GM21737 (cell line): ENCODE data around the gene ZC3H18.

Source experiments
- ATAC-seq: cut with Tn5 transposase; IDR thresholded peaks from one replicate; pipeline ENCODE4 v1.9.1; 2021; ENCODE audit warnings: mild to moderate bottlenecking, moderate library complexity; ENCODE audit not compliant: unreplicated experiment

The ZC3H18 gene

DNA sequence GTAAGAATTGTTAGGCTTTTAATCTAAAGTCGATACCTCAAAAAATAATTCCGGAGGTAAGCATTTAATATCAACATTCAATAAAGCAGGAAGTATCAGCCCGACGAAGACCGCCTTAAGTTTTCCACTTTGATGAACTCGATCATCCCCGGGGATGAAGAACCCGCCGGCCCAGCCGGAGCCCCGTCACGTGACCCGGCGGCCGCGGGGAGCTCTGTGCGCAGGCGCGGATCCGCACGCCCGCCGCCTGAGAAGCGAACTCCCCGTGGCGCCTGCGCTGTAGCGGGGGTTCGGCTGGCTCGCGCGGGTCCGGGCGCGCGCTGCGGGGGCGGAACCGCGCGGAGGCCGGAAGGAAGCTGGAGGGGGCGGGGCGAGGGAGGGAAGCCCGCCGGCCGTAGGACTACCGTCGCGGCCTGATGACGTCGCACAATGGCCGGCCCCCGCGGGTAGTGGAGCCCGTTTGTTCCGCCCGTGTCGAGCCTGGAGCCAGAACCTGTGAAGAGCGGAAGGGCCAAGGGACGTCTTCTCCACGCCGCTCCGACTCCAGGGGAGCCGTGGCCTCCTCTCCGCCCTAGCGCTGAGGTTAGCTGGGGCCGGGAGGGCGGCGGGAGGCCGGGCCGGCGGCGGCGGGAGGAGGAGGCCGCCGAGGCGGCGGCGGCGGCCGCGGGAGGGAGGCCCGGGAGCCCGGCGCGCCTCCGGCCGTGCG is at the start of gene ZC3H18:
TSS of gene ZC3H18 (plus strand) at position 419 of the 706 bp plus-strand sequence. CDS start 6,721 bp downstream, outside the sequence.
- peak; percentile 69 for ATAC-seq

DNA sequence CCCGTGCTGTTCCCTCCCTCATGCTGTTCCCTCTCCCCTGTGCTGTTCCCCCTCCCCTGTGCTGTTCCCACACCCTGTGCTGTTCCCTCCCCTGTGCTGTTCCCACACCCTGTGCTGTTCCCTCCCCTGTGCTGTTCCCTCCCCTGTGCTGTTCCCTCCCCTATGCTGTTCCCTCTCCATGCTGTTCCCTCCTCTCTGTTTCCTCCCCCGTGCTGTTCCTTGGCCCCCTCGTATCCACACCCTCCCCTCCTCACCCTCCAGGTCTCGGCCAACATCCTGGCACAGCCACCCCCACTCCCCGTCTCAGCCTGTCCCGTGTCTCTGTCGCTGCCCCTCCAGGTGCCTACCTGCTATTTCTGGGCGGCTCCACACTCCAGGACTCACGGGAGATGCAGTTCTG is 48.5 kb upstream of the ZC3H18 start:
- no peak for ATAC-seq

DNA sequence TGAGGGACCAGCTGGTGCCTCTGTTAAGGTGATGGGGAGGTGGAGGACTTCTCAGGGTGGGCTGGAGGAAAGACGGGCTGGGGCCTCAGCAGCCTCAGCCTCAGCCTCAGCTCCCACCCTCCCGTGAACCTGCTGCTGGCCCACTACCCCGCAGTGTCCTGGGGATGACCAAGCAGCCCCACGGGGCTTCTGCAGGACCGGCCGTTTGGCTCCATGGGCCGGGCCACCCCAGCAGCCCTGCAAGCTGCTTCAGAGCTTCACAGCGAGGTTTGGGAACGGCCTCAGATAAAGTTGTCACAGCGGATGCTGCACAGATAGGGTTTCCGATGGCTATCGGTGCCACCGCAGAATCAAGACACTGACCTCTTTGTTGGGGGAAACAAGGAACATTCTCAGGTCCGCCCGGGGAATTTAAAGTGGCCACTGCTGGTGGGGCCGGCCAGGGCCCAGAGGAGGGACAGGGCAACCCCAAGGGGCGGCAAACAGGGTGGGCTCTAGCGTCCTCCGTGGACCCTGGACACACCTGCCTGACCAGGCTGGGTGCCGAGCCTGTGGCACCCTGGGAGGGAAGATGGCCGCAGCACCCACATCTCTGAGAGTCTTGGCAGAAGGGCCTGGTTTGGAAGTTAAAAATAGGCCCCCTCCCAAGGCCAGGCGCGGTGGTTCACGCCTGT is 47.8 kb upstream of the ZC3H18 start:
- ATAC-seq, result no peak

DNA sequence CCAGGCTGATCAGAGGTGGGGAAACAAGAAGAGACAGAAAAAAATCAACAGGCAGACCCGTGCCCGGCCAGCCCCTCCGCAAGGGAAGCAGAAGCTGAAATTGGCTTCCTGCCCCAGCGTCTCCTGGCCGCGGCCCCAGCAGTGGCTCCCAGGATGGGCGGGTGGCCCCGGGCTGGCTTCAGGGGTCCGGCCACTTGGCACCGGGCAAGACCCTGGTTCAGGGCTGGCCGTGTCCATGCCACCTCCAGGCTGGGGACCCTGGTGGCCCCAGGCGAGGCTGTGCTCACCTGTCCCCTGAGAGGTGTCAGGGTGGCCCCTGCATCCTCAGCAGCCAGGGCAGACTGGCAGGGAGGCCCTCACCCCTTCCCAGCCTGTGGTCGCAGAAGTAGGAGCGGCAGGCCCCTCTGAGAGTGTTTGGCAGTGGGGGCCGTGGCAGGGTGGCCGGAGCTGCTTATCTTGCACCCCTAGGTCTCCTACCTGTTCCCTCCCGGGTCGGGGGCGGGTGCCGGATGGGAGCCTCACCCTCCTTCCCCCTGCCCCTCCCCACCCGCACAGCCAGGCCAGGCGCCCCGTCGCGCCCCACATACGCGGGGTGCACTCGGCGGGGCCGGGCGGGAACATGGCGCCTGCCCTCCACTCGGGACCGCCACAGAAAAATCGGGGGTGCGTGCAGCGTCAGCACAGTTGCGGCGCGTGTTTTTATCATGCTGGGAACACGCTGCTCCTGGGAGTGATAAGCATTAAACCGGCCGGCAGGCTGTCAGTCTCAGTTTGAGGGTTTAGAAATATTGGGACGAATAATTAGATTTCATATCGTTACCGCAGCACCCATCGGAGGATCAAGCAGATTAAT is 46.7 kb upstream of the ZC3H18 start:
- ATAC-seq, result no peak

DNA sequence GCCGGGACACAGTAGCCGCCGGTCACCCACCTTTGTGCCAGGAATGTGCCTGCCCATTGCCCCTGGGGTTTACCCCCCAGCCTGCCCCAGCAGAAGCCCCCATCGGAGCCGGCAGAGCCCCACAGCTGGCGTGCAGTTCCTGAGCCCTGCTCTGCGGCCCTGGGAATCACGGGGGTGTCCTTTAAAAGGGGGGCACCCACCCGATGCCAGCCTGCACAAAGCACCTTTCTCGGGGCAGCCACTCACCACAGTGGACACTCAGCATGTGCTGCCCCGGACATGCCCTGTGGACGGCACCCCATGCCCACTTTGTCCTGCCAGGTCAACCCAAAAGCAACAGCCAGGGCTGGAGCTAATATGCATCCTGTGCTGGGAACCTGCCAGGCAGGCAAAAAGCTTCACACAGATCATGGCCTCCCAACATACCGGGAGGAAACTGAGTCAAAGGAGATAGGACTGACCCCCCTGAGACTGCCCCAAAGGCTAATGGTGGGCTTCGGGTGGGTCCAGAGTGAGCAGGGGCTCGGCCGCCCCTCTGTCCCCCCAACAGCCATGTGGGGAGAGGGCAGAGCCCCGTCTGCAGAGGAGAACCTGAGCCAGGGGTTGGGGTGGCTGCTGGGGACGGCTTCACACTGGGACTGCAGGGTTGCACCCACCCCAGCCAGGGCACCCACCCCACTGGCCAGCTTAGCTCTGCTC is 45.8 kb upstream of the ZC3H18 start:
- no peak for ATAC-seq

DNA sequence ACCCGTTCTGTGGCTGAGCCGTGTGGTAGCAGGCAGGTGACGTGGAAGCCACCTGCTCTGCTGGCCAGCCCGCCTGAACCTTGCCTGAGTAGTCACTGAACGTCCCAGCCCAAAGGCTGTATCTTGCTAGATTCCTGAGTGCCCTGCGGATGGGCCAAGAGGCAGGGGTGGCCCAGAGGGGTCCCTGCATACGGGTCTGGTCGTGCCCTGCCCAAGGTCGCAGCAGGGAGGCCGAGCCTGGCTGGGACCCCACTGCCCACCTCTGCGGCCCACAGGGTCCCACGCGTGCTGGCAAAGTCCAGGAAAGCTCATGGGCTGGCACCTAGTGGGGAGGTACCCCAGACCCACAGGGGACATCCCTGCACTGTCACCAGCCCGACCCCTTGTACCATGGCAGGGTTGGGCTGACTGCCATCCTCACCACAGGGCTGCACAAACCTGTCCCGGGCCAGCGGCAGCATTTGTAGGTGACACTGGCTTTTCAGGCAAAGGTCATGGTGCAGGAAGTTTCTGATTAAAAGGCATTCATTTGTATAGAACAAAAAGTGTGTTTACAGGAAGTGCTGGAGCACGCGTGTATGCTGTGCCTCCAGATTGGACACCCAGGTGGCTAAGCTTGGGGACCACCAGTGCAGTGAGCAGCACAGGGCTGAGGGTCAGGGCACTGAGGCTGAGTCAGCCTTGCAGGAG is 45.1 kb upstream of the ZC3H18 start:
- no peak for ATAC-seq

DNA sequence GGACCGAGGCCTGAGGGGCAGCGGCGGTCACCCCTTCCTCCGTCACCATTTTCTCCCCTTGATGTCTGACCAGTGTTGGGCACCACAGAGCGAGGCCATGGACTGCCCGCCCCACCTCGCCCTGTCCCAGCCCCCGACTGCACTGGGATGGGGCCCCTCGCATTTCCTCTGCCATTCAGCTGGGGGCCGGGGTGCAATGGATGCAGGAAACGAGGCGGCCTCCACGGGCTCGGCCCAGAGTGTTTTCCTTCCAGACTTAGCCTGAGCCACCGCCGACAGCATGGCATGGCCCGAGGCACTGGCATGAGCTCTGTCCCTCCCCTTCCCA is 44.6 kb upstream of the ZC3H18 start:
- no peak for ATAC-seq

DNA sequence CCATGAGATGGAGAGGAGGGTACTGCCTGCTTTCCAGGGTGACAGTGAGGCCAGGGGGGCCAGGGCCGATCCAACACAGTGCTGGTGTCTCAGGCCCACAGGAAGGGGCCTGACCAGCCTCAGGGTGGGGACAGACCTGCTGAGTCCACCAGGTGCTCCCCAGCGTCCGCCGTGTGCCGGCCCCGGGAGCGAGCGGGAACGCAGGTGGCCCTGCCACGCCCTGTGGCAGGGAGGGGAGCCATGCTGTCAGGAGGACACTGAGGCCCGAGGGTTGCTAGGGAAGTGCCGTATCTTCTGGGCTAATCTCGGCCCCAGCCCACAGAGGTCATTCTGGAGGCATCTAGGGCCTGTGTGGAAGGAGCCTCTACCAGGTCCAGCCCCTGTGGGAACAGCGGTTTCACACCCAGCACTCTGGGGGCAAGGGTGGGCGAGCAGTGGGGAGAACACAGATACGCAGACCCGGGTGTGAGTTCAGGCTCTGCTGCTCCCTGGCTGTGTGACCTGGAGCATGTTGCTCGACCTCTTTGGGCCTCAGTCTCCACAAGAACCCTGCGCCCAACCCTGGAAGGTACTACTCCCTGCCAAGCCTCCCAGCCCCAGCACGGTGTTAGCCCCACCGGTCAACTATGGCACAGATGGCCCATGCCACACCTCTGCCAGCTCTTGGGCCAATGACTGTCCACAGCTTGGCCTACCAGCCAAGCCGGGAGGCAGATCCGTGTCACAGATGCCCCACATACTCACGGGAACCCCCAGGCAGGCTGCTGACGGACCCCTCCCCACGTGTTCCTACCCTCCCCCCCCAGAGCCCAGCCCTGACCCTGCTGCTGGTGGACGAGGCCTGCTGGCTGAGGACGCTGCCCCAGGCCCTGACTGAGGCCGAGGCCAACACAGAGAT is 43.9 kb upstream of the ZC3H18 start:
- no peak for ATAC-seq

DNA sequence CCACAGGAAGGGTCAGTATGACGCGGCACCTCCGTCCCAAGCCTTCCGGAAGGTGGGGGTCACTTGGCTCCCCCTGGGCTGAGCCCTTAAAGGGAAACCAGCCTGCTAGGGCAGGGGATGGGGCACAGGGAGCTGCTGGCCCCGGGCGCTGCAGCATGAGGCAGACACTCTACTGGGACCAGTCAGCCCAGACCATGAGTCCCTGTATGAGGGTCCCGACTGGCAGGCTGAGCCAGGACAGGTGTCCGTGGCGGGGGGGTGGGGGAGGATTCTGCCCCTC is 43.4 kb upstream of the ZC3H18 start:
- no peak for ATAC-seq

DNA sequence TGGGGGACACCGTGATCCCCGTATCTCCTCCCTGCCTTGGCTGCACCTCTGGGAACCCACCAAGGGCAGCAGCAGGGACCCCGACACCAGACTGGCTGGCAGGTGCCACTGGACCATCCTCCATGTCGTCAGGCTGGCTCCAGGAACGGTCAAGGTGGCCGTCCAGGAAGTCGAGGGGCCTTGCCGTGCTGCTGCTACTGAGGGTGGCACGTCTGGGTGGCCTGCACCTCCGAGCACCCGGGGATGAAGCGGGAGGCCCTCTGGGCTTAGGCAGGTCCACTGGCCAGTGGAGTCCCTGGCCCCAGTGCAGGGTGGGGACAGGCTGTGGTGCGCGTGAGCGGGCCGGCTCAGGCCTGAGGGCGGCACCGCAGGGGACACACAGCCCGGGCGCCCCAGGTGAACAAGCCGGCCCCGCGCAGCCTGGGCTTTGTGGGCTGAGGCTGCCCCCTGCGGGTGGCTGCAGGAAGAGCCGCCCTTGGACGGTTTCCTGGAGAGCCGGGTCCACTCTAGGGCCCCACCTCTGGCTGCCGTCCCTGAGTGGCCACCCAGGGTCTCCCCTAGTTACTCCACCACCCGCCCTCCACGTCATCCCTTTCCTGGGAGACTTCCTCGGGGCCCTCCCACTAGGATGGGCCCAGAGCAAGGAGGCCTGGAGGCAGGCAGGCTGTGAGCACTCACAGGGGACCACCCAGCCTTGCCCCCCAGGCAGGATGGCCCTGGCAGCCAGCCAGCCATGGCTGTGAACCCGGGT is 42.8 kb upstream of the ZC3H18 start:
- no peak for ATAC-seq

DNA sequence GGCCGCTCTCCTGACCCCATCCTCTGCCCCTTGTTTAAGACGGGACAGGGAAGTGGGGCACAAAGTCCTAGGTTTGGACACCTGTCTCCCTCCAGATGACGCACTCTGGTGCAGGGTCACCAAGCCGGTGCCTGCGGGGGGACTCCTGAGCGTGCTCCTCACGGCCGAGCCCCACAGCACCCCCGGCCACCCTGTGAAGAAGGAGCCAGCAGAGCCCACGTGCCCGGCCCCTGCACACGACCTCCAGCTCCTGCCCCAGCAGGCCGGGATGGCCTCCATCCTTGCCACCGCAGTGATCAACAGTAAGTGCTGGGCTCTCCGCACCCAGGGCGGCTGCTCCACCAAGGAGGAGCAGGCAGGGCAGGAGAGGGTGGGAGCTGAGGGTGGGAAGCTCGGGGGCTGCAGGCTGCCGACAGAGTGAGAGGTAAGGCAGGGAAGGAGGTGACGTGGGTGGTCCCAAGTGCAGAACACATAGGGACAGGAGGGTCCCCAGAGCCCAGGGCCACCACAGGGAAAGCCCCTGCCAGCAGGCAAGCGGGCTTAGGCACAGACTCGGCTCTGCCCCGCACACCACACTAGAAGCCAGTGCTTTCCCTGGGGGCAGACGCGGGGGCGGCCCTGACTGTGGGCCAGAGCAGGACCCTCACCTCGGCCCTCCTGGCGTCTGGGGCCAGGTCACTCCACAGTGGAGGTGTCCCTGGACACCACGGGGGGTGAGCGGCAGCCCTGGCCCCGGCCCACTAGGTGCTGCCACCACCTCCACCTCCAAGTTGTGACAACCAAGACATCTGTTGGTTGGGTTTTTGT is 42.1 kb upstream of the ZC3H18 start:
- no peak for ATAC-seq

DNA sequence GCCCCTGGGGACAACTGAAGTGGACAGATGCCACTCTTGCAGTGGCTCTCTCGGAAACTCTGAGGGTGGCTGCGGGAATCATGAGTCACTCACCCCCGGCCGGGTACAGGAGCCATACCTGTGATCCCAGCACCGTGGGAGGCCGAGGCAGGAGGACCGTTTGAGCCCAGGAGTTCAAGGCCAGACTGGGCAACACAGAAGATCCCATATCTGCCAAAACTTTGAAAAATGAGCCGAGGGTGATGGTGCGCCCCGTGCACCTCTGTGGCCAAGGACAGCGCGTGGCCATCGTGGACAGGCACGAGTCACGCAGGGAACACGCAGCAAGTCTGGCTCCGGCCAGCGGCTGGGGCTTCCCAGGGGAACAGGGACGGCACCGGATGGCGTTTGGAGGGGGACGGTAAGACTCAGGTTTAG is 41.3 kb upstream of the ZC3H18 start:
- no peak for ATAC-seq

DNA sequence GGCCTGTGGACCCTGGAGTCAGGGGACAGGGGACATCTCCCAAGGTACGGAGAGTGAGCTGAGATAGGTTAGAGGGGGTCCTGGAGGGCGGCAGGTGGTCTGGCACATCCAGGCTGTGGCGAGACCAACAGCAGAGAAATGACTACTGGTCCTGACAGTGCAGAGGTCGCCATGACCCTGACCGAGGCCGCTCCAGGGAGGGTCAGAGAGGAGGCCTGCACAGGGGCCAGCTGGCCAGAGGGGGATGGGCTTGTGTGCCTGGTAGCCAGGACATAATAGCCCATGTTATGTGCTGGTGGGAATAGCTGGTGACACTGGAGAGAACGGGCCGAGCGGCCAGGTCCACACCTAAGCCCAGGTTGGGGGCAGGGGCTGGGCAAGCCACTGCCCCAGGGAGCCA is 40.6 kb upstream of the ZC3H18 start:
- no peak for ATAC-seq

DNA sequence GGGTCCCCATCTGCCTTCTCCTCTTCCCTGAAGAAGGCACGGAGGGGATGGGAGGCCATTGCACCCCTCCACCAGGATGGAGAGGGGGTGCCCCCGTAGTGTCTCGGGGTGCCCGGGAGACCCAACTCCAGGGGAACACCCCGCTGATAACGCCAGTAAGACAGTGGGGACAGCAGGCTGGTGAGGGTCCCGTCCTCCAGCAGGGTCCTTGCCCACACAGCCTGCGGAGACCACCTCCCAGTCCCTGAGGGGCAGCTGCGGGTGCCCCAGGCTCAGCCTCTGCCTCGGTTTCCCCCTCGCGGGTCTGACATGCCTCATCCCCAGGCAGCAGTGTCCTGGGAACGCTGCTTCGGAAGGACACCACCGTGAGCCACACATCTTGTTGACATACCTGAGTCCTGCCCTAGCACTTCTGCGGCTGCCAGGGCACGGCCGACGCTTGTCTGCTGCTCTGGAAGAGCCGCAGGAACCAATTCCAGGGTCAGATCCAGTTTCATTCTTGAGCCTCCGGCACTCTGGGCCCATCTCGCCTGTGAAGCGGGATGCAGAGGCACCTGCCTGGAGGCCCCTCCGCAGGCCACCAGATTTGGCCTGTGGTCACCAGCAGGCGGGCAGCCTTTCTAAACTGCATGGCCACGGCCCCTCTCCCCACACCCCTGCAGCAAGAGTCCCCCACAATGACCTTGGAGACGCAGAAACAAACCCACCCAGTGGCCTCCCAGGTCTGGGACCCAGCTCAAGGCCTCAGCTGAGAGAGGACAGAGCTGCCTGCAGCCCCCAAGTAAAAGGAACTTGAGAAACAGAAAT is 39.9 kb upstream of the ZC3H18 start:
- no peak for ATAC-seq

DNA sequence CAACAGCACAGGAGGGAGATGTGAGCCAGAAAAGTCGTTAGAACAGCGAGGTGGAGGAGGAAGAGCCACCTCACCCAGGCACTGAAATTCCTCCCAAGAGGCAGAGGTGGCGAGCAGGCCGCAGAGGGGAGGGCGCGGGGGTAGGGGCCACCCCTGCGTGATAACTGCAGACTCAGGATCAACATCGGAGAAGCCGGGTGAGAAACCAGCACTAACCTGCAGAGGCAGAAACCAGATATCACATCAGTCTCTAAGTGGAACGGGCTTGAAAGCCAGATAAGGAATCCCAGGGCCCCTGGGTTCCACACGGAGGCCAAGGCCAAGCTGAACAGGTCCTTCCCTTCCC is 39.4 kb upstream of the ZC3H18 start:
- no peak for ATAC-seq

DNA sequence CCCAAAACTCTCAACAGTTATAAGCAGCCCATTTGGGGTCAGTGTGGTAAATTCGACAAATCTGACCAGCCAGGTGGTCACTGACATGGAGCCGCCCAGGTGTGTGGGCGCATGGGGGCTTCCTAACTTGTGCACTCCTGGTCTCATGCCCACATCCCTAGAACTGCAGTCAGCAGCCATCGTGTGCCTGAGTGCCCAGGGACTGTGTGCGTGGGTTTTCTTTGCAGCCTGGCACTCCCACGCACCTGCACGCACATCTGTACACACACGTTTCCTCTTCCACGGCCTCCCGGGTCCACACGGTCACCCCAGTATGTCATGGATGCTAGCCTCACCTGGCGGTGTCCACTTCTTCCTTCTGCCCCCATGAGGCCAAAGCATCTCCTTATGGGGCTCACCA is 38.9 kb upstream of the ZC3H18 start:
- no peak for ATAC-seq

DNA sequence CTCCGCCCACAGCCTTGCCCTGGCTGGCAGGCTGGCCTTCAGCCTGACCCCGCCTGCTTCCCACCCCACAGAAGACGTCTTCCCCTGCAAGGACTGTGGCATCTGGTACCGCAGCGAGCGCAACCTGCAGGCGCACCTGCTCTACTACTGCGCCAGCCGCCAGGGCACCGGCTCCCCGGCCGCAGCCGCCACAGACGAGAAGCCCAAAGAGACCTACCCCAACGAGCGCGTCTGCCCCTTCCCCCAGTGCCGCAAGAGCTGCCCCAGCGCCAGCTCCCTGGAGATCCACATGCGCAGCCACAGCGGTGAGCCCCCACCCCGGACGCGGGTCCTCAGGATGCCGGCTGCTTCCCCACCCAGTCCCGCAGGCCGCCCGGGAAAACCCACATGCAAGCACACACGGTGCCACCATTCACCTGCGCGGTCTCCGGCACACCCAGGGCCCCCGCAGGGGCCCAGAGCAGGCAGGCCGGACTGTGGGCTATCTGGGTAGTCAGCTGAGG is 38.2 kb upstream of the ZC3H18 start:
- no peak for ATAC-seq
